ENCODE data around the gene MPZL3.

DNA sequence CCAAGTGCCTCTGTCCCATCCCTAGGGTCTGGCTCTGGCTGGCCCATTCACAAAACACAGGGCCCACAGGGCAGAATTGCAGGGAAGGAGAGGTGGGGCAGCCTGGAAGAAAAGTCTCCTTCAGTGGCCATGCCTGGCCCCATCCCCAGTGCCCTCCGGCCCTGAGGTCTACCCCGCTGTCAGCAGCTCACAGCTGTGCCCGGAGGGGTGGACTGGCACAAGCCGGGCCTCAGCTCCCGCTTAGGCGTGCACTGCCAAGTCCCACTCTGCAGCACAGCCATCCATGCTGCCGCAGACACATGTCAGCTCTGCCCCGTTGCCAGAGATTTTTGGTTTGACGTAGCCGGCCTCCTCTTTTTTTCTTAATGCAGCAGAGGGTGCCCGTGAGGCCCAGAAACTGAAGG, 71.9 kb downstream of the MPZL3 start:
- TF ChIP-seq POLR2AphosphoS5 (IDR thresholded peaks at IDR 0.05; ENCODE audit: borderline replicate concordance, low read depth, low read length) = no peak
- TF ChIP-seq EZH2 (IDR thresholded peaks at IDR 0.05) = no peak

Data from SK-N-MC (cell line).